Measurements from ENCODE around the gene PRLR. TPM values are rescaled to one million over a fixed set of nuclear protein-coding genes. Genes with fewer than 3 reads are reported as not detected.

PRLR gene
- total and polyA plus RNA-seq, 10 of the 15 experiments (the other 5 are each of a cell fraction or from before 2014, with no cell fraction given), result 0.03 to 8.1 (median 0.20) TPM

GRCh38 chr5:35041261-35041660, 189.0 kb downstream of the PRLR start:
- in situ Hi-C loops (cut with MboI), result no loop called here
- no peak for DNase-seq (ENCODE audit: low read depth, low spot score)
- WGBS (ENCODE audit: insufficient coverage, insufficient replicate concordance, low lambda C conversion rate, missing lambda C conversion rate), result 0% methylated on average over 3 of the region's 3 CpGs
- no peaks in the 10 kb centered on the region for H3K9me3 ChIP-seq (replicated peaks; ENCODE audit: control insufficient read depth, insufficient read depth, low read length)
- ChIA-PET POLR2A (interaction anchor here (0.6 kb wide), 2 partner anchors 153 to 826 kb away, joined by 3 to 4 read pairs; no protein-coding TSS in a partner anchor), RAD21 (ENCODE audit: unreplicated experiment) (interaction anchor here (0.6 kb wide), 1 partner anchor 396 kb away, joined by 3 read pairs; no protein-coding TSS in a partner anchor), CTCF (interaction anchor here (0.9 to 1.3 kb wide), 2 partner anchors 12 to 38 kb away, joined by 3 to 4 read pairs; no protein-coding TSS in a partner anchor), SMC1A (ENCODE audit: uncharacterized antibody, unreplicated experiment) (interaction anchor here (0.6 to 1.2 kb wide), 3 partner anchors 9 to 15 kb away, joined by 3 read pairs; no protein-coding TSS in a partner anchor)
- no peaks in the 10 kb centered on the region for H3K27me3 ChIP-seq (replicated peaks in 1 of 2; ENCODE audit: control insufficient read depth in 2 of 2, insufficient read depth in 2 of 2, low read length in 1 of 2)
- no peaks in the 10 kb centered on the region for H3K4me1 ChIP-seq (ENCODE audit: control insufficient read depth, insufficient read depth, low read length)
- H3K9ac ChIP-seq (ENCODE audit: control insufficient read depth, insufficient read depth, low read length), result no peak overlapping the region
- H3K27ac ChIP-seq (ENCODE audit: control insufficient read depth, insufficient read depth), result no peak overlapping the region
- no peak for FAIRE-seq
- intact Hi-C loops (cut with micrococcal nuclease; ENCODE audit: unreplicated experiment), result no loop called here
- no peaks in the 10 kb centered on the region for H4K20me1 ChIP-seq (ENCODE audit: control insufficient read depth, insufficient read depth)
- no peak overlapping the region for H2AFZ ChIP-seq (ENCODE audit: control insufficient read depth, low read depth, low read length)
- BruUV-seq (replicated peaks), result no TSS peak
- H3K4me3 ChIP-seq, result no peak overlapping the region
- H3K4me2 ChIP-seq (ENCODE audit: control insufficient read depth, insufficient read depth), result no peak overlapping the region
- H3K36me3 ChIP-seq (ENCODE audit: control insufficient read depth in 2 of 2, insufficient read depth in 2 of 2, low read length in 1 of 2), result no peaks in the 10 kb centered on the region
- ATAC-seq, result no peak
- no peaks in the 10 kb centered on the region for H3K79me2 ChIP-seq (ENCODE audit: control insufficient read depth, insufficient read depth, low read length)
- TF ChIP-seq ZNF207 (IDR thresholded peaks at IDR 0.05; ENCODE audit: borderline replicate concordance) (no peak), GABPA (IDR thresholded peaks at IDR 0.05; ENCODE audit: low read depth) (no peak), RELA (IDR thresholded peaks at IDR 0.05; ENCODE audit: borderline replicate concordance, partially characterized antibody) (no peak), PRDM15 (CRISPR knock-in tag; IDR thresholded peaks at IDR 0.05) (no peak), ZBTB33 (IDR thresholded peaks at IDR 0.05) (no peak), ATF7 (IDR thresholded peaks at IDR 0.05; ENCODE audit: low read depth) (no peak), TARDBP (IDR thresholded peaks at IDR 0.05; ENCODE audit: borderline replicate concordance) (no peak)
- TF ChIP-seq, protein P1, sequence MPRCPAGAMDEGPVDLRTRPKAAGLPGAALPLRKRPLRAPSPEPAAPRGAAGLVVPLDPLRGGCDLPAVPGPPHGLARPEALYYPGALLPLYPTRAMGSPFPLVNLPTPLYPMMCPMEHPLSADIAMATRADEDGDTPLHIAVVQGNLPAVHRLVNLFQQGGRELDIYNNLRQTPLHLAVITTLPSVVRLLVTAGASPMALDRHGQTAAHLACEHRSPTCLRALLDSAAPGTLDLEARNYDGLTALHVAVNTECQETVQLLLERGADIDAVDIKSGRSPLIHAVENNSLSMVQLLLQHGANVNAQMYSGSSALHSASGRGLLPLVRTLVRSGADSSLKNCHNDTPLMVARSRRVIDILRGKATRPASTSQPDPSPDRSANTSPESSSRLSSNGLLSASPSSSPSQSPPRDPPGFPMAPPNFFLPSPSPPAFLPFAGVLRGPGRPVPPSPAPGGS (IDR thresholded peaks at IDR 0.05; ENCODE audit: borderline replicate concordance, insufficient read depth, low read depth, low read length, poor library complexity, severe bottlenecking), result no peak
- TF ChIP-seq, protein P2, sequence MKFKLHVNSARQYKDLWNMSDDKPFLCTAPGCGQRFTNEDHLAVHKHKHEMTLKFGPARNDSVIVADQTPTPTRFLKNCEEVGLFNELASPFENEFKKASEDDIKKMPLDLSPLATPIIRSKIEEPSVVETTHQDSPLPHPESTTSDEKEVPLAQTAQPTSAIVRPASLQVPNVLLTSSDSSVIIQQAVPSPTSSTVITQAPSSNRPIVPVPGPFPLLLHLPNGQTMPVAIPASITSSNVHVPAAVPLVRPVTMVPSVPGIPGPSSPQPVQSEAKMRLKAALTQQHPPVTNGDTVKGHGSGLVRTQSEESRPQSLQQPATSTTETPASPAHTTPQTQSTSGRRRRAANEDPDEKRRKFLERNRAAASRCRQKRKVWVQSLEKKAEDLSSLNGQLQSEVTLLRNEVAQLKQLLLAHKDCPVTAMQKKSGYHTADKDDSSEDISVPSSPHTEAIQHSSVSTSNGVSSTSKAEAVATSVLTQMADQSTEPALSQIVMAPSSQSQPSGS (IDR thresholded peaks at IDR 0.05; ENCODE audit: low read length), result no peak
- TF ChIP-seq, protein P3, sequence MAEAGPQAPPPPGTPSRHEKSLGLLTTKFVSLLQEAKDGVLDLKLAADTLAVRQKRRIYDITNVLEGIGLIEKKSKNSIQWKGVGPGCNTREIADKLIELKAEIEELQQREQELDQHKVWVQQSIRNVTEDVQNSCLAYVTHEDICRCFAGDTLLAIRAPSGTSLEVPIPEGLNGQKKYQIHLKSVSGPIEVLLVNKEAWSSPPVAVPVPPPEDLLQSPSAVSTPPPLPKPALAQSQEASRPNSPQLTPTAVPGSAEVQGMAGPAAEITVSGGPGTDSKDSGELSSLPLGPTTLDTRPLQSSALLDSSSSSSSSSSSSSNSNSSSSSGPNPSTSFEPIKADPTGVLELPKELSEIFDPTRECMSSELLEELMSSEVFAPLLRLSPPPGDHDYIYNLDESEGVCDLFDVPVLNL (IDR thresholded peaks at IDR 0.05; ENCODE audit: low read depth, low read length), result no peak
- TF ChIP-seq, protein P4, sequence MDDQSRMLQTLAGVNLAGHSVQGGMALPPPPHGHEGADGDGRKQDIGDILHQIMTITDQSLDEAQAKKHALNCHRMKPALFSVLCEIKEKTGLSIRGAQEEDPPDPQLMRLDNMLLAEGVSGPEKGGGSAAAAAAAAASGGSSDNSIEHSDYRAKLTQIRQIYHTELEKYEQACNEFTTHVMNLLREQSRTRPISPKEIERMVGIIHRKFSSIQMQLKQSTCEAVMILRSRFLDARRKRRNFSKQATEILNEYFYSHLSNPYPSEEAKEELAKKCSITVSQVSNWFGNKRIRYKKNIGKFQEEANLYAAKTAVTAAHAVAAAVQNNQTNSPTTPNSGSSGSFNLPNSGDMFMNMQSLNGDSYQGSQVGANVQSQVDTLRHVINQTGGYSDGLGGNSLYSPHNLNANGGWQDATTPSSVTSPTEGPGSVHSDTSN (IDR thresholded peaks at IDR 0.05; ENCODE audit: insufficient replicate concordance, low read depth, low read length), result no peak
